Measurements from ENCODE around the gene RHOF. TPM values are rescaled to one million over a fixed set of nuclear protein-coding genes. Genes with fewer than 3 reads are reported as not detected.

RHOF gene
- total and polyA plus RNA-seq, 2 of the 13 experiments (the other 11 are each of a cell fraction or from before 2014, with no cell fraction given), result 14.6 to 32.2 TPM

- TF ChIP-seq IRF1 (CRISPR knock-in tag; IDR thresholded peaks at IDR 0.05; ENCODE audit: low read depth) (no peak), ATF5 (CRISPR knock-in tag; IDR thresholded peaks at IDR 0.05; ENCODE audit: low read depth) (no peak), ZNF720 (CRISPR knock-in tag; IDR thresholded peaks at IDR 0.05) (no peak), MBNL3 (CRISPR knock-in tag; conservative IDR thresholded peaks at IDR 0.05) (no peak), ASH2L (IDR thresholded peaks at IDR 0.05; ENCODE audit: insufficient read length, low read depth, low read length) (peak; percentile 66), ZNF432 (CRISPR knock-in tag; IDR thresholded peaks at IDR 0.05; ENCODE audit: borderline replicate concordance) (no peak), BCL3 (CRISPR knock-in tag; IDR thresholded peaks at IDR 0.05) (peak; percentile 19; the same call in 1 of the 2 replicates), ZIK1 (CRISPR knock-in tag; IDR thresholded peaks at IDR 0.05; ENCODE audit: borderline replicate concordance, low read depth) (no peak), HMGXB4 (CRISPR knock-in tag; IDR thresholded peaks at IDR 0.05; ENCODE audit: borderline replicate concordance in 1 of 2, low read depth in 1 of 2) (peak; percentile 46; a peak in 1 of 4 replicates), NCOA5 (CRISPR knock-in tag; IDR thresholded peaks at IDR 0.05) (no peak), NFATC3 (CRISPR knock-in tag; IDR thresholded peaks at IDR 0.05) (no peak), TP53 (CRISPR knock-in tag; conservative IDR thresholded peaks at IDR 0.05) (no peak), ZNF550 (CRISPR knock-in tag; IDR thresholded peaks at IDR 0.05; ENCODE audit: borderline replicate concordance) (no peak), ZFP82 (CRISPR knock-in tag; IDR thresholded peaks at IDR 0.05; ENCODE audit: borderline replicate concordance) (no peak), ZMAT5 (CRISPR knock-in tag; IDR thresholded peaks at IDR 0.05; ENCODE audit: borderline replicate concordance, low read depth) (no peak), ZNF367 (CRISPR knock-in tag; IDR thresholded peaks at IDR 0.05; ENCODE audit: borderline replicate concordance) (no peak), SOX5 (CRISPR knock-in tag; IDR thresholded peaks at IDR 0.05; ENCODE audit: borderline replicate concordance) (peak; percentile 39; the same call in 1 of the 2 replicates), ZNF24 (IDR thresholded peaks at IDR 0.05) (no peak), ATF2 (CRISPR knock-in tag; IDR thresholded peaks at IDR 0.05) (peak; percentile 53), ISX (CRISPR knock-in tag; conservative IDR thresholded peaks at IDR 0.05) (no peak), ZBTB14 (CRISPR knock-in tag; IDR thresholded peaks at IDR 0.05) (no peak)
These were observed 9.6 kb upstream of the RHOF start (continued) for GRCh38 chr12:121802843-121803698.

All from HepG2 (cell line).